Fibroblast of villous mesenchyme (primary cell): Measurements from ENCODE around the gene PARP8. TPM values are rescaled to one million over a fixed set of nuclear protein-coding genes. Genes with fewer than 3 reads are reported as not detected.
"Not testable (repeated sequence)": the region's sequence is repeated elsewhere in the genome, so short reads cannot be mapped to it uniquely, and the experiment has no call there.

Source experiments
- DNase-seq: peaks from one replicate; pipeline ENCODE4 v3.0.0-alpha.2; 2010; ENCODE audit warnings: low read depth
- H3K4me3 ChIP-seq: 2 replicates; pipeline ENCODE4 v1.5.1; 2011; ENCODE audit warnings: low read depth, mild to moderate bottlenecking, low read length
- total RNA-seq: library from RNA; depleted of rRNA; stranded (reverse); fragments of >200 nt; gene quantifications from 2 replicates; pipeline ENCODE4 v1.2.3, GENCODE V29; 2012
- TF ChIP-seq, protein P1 (sequence below): IDR thresholded peaks from 2 replicates; pipeline ENCODE4 v1.5.1; 2012; ENCODE audit warnings: low read depth, mild to moderate bottlenecking, low read length; ENCODE audit not compliant: insufficient read depth

The PARP8 gene
- total RNA-seq, 1 donor = 12.5 TPM

GRCh38 chr5:50687548-50687947 is 21.1 kb downstream of the PARP8 start:
- DNase-seq = no peak
- TF ChIP-seq, protein P1, sequence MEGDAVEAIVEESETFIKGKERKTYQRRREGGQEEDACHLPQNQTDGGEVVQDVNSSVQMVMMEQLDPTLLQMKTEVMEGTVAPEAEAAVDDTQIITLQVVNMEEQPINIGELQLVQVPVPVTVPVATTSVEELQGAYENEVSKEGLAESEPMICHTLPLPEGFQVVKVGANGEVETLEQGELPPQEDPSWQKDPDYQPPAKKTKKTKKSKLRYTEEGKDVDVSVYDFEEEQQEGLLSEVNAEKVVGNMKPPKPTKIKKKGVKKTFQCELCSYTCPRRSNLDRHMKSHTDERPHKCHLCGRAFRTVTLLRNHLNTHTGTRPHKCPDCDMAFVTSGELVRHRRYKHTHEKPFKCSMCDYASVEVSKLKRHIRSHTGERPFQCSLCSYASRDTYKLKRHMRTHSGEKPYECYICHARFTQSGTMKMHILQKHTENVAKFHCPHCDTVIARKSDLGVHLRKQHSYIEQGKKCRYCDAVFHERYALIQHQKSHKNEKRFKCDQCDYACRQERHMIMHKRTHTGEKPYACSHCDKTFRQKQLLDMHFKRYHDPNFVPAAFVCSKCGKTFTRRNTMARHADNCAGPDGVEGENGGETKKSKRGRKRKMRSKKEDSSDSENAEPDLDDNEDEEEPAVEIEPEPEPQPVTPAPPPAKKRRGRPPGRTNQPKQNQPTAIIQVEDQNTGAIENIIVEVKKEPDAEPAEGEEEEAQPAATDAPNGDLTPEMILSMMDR = no peak
- H3K4me3 ChIP-seq = no peak overlapping the region

GRCh38 chr5:50691399-50692016 is 25.1 kb downstream of the PARP8 start:
- no peak for DNase-seq
- TF ChIP-seq, protein P1 = no peak
- H3K4me3 ChIP-seq = no peak overlapping the region

GRCh38 chr5:50694027-50694590 is 27.7 kb downstream of the PARP8 start:
- DNase-seq = no peak
- no peak overlapping the region for H3K4me3 ChIP-seq
- TF ChIP-seq, protein P1 = no peak

GRCh38 chr5:50694626-50695025 is 28.2 kb downstream of the PARP8 start:
- H3K4me3 ChIP-seq, DNase-seq: not testable (repeated sequence)

GRCh38 chr5:50697739-50698138 is 31.3 kb downstream of the PARP8 start:
- DNase-seq = no peak
- no peak overlapping the region for H3K4me3 ChIP-seq
- TF ChIP-seq, protein P1 = no peak

DNA sequence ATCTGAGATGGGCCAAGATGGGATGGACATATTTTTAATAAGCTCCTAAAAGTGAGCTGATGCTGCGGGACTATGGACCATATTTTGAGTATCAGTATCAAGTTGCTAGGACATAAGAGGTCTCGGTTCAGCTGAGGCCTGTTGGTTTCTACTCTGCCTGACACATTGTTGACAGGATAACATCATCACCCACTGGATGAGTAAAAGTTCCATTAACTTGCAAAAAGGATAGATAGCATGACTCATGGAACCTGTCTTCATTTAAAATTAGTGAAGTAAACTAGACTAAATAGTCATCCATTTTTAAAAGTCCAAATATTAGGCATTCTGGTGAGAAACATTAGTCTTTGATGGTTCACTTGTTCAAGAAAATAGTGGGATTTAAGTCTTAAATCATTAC is 33.3 kb downstream of the PARP8 start:
- TF ChIP-seq, protein P1 = no peak
- no peak for DNase-seq
- no peak overlapping the region for H3K4me3 ChIP-seq

GRCh38 chr5:50700706-50701105 is 34.3 kb downstream of the PARP8 start:
- no peak for DNase-seq
- TF ChIP-seq, protein P1 = no peak
- H3K4me3 ChIP-seq = no peak overlapping the region
